ENCODE measurements around the gene TRIM66. TPM values are rescaled to one million over a fixed set of nuclear protein-coding genes. Genes with fewer than 3 reads are reported as not detected.

TRIM66 gene
- total RNA-seq, 1 donor from 2014 or later, result 10.4 TPM

GRCh38 chr11:8714622-8715225, 32.3 kb upstream of the TRIM66 start:
- DNase-seq, result no peak

GRCh38 chr11:8713760-8714454, 31.4 kb upstream of the TRIM66 start:
- peak; percentile 50 for DNase-seq

GRCh38 chr11:8712506-8712905, 30.0 kb upstream of the TRIM66 start:
- DNase-seq, result no peak

- DNase-seq, result no peak
These were observed 29.5 kb upstream of the TRIM66 start for GRCh38 chr11:8711895-8712442.

GRCh38 chr11:8709777-8710176, 27.3 kb upstream of the TRIM66 start:
- DNase-seq, result no peak

GRCh38 chr11:8709002-8709672, 26.7 kb upstream of the TRIM66 start:
- peak; percentile 97 for DNase-seq

GRCh38 chr11:8707541-8708191, 25.2 kb upstream of the TRIM66 start:
- peak; percentile 84 for DNase-seq

- DNase-seq, result no peak
These were observed 24.4 kb upstream of the TRIM66 start for GRCh38 chr11:8706673-8707432.

GRCh38 chr11:8705146-8705545, 22.7 kb upstream of the TRIM66 start:
- no peak for DNase-seq

GRCh38 chr11:8704136-8704535, 21.7 kb upstream of the TRIM66 start:
- DNase-seq, result no peak

- no peak for DNase-seq
These were observed 20.1 kb upstream of the TRIM66 start for GRCh38 chr11:8702598-8702915.

GRCh38 chr11:8701891-8702597, 19.6 kb upstream of the TRIM66 start:
- no peak for DNase-seq

GRCh38 chr11:8699903-8700302, 17.4 kb upstream of the TRIM66 start:
- DNase-seq, result peak; percentile 62

- no peak for DNase-seq
These were observed 16.5 kb upstream of the TRIM66 start for GRCh38 chr11:8698917-8699441.

- DNase-seq, result no peak
These were observed 15.9 kb upstream of the TRIM66 start for GRCh38 chr11:8698379-8698851.

GRCh38 chr11:8697054-8697453, 14.6 kb upstream of the TRIM66 start:
- no peak for DNase-seq

GRCh38 chr11:8694137-8694536, 11.7 kb upstream of the TRIM66 start:
- DNase-seq, result no peak

- no peak for DNase-seq
These were observed 11.1 kb upstream of the TRIM66 start for GRCh38 chr11:8693555-8693954.

- no peak for DNase-seq
These were observed 10.6 kb upstream of the TRIM66 start for GRCh38 chr11:8693010-8693551.

GRCh38 chr11:8692417-8692816, 10.0 kb upstream of the TRIM66 start:
- no peak for DNase-seq

- no peak for DNase-seq
These were observed 9.1 kb upstream of the TRIM66 start for GRCh38 chr11:8691601-8692000.

All from tongue (tissue), 2 donors.